Fibroblast of lung (primary cell): ENCODE results near the gene ZNG1F. TPM values are rescaled to one million over a fixed set of nuclear protein-coding genes. Genes with fewer than 3 reads are reported as not detected.
"Not testable (repeated sequence)": the region's sequence is repeated elsewhere in the genome, so short reads cannot be mapped to it uniquely, and the experiment has no call there.

ENCODE experiments used
- DNase-seq, 2 donors: peaks; one replicate each; pipeline versions ENCODE4 v3.0.0 to v3.0.0-alpha.2; 2010; ENCODE audit warnings: low read depth in 2 of 2
- H2AFZ ChIP-seq: 2 replicates; pipeline ENCODE4 v1.5.1; 2012; ENCODE audit warnings: low read length, control low read depth, inconsistent platforms
- H3K27ac ChIP-seq: 2 replicates; pipeline ENCODE4 v1.5.1; 2011; ENCODE audit warnings: low read length, control low read depth; ENCODE audit not compliant: insufficient read depth
- H3K27me3 ChIP-seq: 2 replicates; pipeline ENCODE4 v1.5.1; 2011; ENCODE audit warnings: mild to moderate bottlenecking, low read length; ENCODE audit not compliant: control insufficient read depth, insufficient read depth
- H3K36me3 ChIP-seq: 2 replicates; pipeline ENCODE4 v1.5.1; 2011; ENCODE audit warnings: low read length; ENCODE audit not compliant: control insufficient read depth, insufficient read depth
- H3K4me1 ChIP-seq: 2 replicates; pipeline ENCODE4 v1.5.1; 2011; ENCODE audit warnings: low read length; ENCODE audit not compliant: control insufficient read depth, insufficient read depth; ENCODE audit errors: extremely low read depth
- H3K4me2 ChIP-seq: 2 replicates; pipeline ENCODE4 v1.5.1; 2011; ENCODE audit warnings: low read length, control low read depth; ENCODE audit not compliant: insufficient read depth; ENCODE audit errors: extremely low read depth
- H3K4me3 ChIP-seq, 4 experiments: fragments of 200-600 bp in 1 of 4; sonication (generic) in 1 of 4; replicated peaks in 1 of 4; 2 replicates each; pipeline ENCODE4 v1.5.1; 2011 to 2016; ENCODE audit warnings: low read length in 4 of 4, low read depth in 3 of 4, mild to moderate bottlenecking in 3 of 4, control low read depth in 2 of 4, inconsistent platforms in 1 of 4, mixed read lengths in 1 of 4; ENCODE audit not compliant: insufficient read depth in 1 of 4; ENCODE audit errors: control extremely low read depth in 1 of 4
- H3K79me2 ChIP-seq: 2 replicates; pipeline ENCODE4 v1.5.1; 2012; ENCODE audit warnings: mild to moderate bottlenecking, low read length, inconsistent platforms; ENCODE audit not compliant: control insufficient read depth, insufficient read depth
- H3K9ac ChIP-seq: 2 replicates; pipeline ENCODE4 v1.5.1; 2011; ENCODE audit warnings: mild to moderate bottlenecking, low read length, control low read depth; ENCODE audit not compliant: insufficient read depth
- H3K9me3 ChIP-seq: 2 replicates; pipeline ENCODE4 v1.5.1; 2012; ENCODE audit warnings: low read depth, low read length; ENCODE audit not compliant: control insufficient read depth, insufficient read depth
- H4K20me1 ChIP-seq: 2 replicates; pipeline ENCODE4 v1.5.1; 2011; ENCODE audit warnings: low read length; ENCODE audit not compliant: control insufficient read depth, insufficient read depth; ENCODE audit errors: extremely low read depth
- polyA minus RNA-seq: library from RNA; depleted of rRNA, polyadenylated mRNA; stranded (reverse); fragments of >200 nt; gene quantifications from 2 replicates; pipeline ENCODE4 v1.2.3, GENCODE V29; 2011; ENCODE audit warnings: low replicate concordance
- polyA plus RNA-seq, 2 donors: library from polyadenylated mRNA; depleted of rRNA in 1 of 2; stranded (reverse) in 1 of 2; unstranded in 1 of 2; fragments of >200 nt; gene quantifications; 2 replicates each; pipeline ENCODE4 v1.2.1, GENCODE V29; 2011 to 2012; ENCODE audit warnings: missing spikeins in 1 of 2
- total RNA-seq: library from RNA; depleted of rRNA; stranded (reverse); fragments of >200 nt; gene quantifications from 2 replicates; pipeline ENCODE4 v1.2.1, GENCODE V29; 2014

The ZNG1F gene
- total RNA-seq (3.8 and 3.9 TPM in 2 replicates), polyA plus RNA-seq (5.0 and 5.4 TPM in 2 replicates), polyA minus RNA-seq (2.4 TPM in 1 of 2 replicates, not detected in the other)
- 1.4 and 3.0 TPM in 2 replicates for polyA plus RNA-seq (2012)

DNA sequence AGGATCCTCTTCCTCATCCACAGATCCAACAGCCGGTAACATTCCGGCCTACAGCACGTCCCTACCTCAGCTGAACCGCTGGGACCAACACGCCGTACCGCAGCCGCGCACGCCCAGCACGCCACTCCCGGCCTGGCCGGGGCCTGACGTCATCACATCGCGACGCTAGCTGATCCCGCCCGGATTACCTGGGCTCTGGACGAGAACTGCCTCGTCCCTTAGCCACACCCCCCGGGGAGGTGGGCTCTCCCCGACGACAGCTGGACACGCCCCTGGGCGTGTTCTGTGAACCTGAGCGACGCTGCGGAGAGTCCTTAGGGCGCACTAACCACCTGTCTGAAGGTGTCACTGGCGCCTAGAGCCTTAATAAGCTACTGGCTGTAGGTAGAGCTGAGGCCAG, at the start of gene ZNG1F:
Gene ZNG1F, minus strand, starts transcription at position 101 of the 400 bp plus-strand sequence. Its CDS starts 59 bp downstream, at position 42.
- not testable (repeated sequence) for H3K4me3 ChIP-seq, H3K27me3 ChIP-seq, H3K4me2 ChIP-seq, H3K36me3 ChIP-seq, H2AFZ ChIP-seq, DNase-seq, H3K9ac ChIP-seq, H3K4me1 ChIP-seq, H4K20me1 ChIP-seq, H3K9me3 ChIP-seq, H3K79me2 ChIP-seq, H3K27ac ChIP-seq

DNA sequence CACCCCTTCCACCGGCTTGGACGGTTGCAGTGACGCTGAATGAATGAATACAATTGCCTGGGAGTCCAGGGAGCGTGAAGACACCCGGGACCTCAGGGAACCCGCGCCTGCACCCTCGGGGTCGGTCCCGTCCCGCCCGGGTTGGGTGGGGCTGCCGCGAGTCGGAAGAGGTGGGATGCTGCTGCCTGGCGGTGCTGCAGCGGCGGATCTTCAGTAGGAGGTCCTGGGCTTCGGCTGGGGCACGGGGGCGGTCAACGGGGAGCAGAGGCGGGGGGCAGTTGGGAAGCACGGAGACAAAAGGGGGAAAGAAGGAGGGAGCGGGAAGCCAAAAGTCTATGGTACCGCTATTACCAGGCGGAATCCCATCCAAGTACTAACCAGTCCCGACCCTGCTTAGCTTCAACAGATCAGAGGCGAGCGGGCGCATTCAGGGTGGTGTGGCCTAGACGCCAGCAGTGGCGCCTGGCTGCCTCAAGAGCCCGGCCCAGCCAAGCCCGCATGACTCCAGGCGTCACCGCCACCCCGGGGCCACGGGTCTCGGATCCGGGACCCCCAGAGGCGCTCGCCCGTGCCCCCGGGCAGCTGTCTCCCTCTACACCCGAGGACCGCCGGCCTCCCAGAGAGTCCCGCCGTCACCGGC, 48.1 kb upstream of the ZNG1F start:
- H2AFZ ChIP-seq, H3K27me3 ChIP-seq, H3K27ac ChIP-seq, H3K9ac ChIP-seq, H3K4me2 ChIP-seq, H4K20me1 ChIP-seq, H3K79me2 ChIP-seq, H3K4me3 ChIP-seq, H3K9me3 ChIP-seq, H3K4me1 ChIP-seq, H3K36me3 ChIP-seq: not testable (repeated sequence)
- DNase-seq, result peak; percentile 16 to 19

DNA sequence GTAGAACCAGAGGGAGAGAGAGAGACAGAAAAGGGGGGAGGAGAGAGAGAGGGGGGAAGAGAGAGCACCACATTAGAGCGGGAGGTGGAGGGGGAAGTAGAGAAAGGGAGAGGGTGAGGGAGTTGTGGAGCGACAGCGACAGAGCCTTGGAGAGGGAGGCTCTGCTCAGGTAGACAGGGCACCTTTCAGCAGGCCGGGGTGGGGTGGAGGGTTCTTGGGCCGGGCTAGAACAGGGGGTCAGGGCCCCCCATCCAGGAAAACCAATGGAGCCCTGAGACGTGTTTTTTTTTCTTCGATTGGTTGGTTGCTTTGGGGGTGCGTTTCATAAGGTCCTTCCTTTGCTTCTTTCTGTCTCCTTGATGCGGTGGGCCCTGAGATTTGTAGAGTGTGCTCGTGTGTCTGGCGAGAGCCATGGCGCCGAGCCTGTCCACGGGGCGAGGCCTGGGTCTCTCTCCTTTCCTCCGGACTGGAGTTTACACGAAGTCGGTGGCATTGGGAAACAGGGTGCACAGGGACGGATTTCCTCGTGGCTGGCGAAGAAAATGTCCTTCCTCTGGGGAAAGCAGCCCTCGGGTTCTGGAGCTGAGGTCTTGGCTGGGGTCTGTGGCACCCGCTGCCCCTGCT, 47.5 kb upstream of the ZNG1F start:
- not testable (repeated sequence) for H3K4me2 ChIP-seq, H3K36me3 ChIP-seq, H3K27me3 ChIP-seq, H3K4me1 ChIP-seq, H3K4me3 ChIP-seq, DNase-seq, H3K9ac ChIP-seq, H4K20me1 ChIP-seq, H3K9me3 ChIP-seq, H2AFZ ChIP-seq, H3K79me2 ChIP-seq, H3K27ac ChIP-seq

DNA sequence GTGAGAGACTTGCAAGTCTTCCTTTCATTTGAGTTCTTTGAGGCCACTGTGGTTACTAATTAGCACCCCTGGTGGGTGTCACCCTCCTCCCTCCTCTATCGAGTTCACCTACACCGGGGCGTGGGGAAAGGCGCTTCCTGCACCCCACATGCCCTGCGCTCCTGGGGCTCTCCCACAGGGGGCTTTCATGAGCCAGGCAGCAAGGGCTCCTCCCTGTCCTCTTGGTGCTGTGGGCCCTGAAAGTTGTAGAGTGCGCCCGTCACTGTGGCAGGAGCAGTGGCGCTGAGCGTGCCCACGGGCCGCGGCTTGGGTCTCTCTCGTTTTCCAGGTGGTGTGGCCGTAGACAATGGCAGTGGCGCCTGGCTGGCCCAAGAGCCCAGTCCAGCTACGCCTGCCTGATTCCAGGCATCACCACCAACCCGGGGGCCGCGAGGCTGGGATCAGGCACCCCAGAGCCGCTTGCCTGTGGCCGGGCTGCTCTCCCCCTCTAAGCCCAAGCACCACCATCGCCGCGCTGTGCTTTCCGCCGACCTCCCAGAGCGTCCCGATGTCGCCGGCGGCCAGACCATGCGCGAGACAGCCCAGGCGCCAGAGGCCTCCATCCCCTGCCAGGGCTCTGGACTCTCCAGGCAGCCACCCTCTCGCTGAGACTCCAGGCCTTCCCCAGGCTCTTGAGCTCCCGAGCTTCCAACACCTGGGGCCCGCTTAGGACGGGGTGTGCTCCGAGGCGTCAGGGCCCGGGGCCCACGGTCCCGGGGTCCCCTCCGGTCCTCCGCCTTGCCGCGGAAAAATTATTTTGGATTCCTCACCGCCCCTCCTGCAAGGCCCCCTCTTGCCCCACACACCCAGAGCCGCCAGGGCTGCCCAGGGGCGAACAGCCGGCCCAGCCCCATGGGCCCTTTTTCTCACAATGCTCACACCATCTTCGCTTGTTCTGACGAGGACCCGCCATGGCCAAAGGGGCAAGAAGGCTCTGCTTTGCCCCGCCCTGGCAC, 46.0 kb upstream of the ZNG1F start:
- peak in 1 of 2 donors; percentile 0 for DNase-seq
- not testable (repeated sequence) for H4K20me1 ChIP-seq, H3K27ac ChIP-seq, H3K36me3 ChIP-seq, H3K9me3 ChIP-seq, H3K4me2 ChIP-seq, H3K9ac ChIP-seq, H3K79me2 ChIP-seq, H2AFZ ChIP-seq, H3K27me3 ChIP-seq, H3K4me1 ChIP-seq
- peak overlapping the region in 2 of 4 experiments; percentile 24 to 25 for H3K4me3 ChIP-seq

DNA sequence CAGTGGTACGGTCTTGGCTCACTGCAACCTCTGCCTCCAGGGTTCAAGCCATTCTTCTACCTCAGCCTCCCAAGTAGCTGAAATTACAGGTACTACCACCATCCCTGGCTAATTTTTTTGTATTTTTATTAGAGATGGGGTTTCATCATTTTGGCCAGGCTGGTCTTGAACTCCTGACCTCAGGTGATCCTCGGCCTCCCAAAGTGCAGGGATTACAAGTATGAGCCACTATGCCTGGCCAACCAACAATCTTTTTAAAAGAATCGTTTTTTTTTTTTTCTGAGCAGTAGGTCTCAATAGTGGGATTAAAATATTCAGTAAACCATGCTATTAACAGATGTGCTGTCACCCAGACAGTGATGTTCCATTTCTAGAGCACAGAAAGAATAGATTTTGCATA, 45.1 kb upstream of the ZNG1F start:
- not testable (repeated sequence) for H4K20me1 ChIP-seq, DNase-seq, H3K27ac ChIP-seq, H3K4me1 ChIP-seq, H3K4me3 ChIP-seq, H3K4me2 ChIP-seq, H3K9me3 ChIP-seq, H3K36me3 ChIP-seq, H3K79me2 ChIP-seq, H2AFZ ChIP-seq, H3K27me3 ChIP-seq, H3K9ac ChIP-seq

DNA sequence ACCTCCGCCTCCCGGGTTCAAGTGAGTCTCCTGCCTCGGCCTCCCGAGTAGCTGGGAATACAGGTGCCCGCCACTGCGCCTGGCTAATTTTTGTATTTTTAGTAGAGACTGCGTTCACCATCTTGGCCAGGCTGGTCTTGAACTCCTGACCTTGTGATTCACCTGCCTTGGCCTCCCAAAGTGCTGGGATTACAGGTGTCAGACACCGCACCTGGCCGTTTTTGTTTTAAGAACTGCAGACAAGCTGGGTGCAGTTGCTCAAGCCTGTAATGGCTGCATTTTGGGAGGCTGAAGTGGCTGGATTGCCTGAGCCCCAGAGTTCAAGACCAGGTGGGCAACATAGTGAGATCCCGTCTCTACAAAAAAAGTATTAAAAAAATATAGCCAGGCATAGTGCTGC, 43.2 kb upstream of the ZNG1F start:
- peak in 1 of 2 donors; percentile 1 for DNase-seq
- H3K36me3 ChIP-seq, H3K79me2 ChIP-seq, H3K27me3 ChIP-seq, H4K20me1 ChIP-seq, H3K4me2 ChIP-seq, H3K4me3 ChIP-seq, H3K4me1 ChIP-seq, H2AFZ ChIP-seq, H3K27ac ChIP-seq, H3K9me3 ChIP-seq, H3K9ac ChIP-seq: not testable (repeated sequence)
